GM10248 (cell line): ENCODE data around the gene ADORA3.

ENCODE experiments used
- CTCF ChIA-PET: fragments of 300-600 bp; sonication (Branson Sonifier 250); formaldehyde crosslinking; extraction: SDS; loops from one replicate; lab custom pipeline; 2021; ENCODE audit warnings: antibody characterized with exemption; lab: Yijun Ruan, JAX
- POLR2A ChIA-PET: fragments of 350-650 bp; sonication (Branson Sonifier 250); formaldehyde crosslinking; extraction: SDS; loops from one replicate; lab custom pipeline; 2020; ENCODE audit warnings: antibody characterized with exemption; lab: Yijun Ruan, JAX
- DNase-seq: peaks from one replicate; pipeline ENCODE4 v3.0.0; 2012; ENCODE audit errors: extremely low spot score
- CTCF ChIP-seq: IDR thresholded peaks from 2 replicates; pipeline ENCODE4 v1.5.1; 2012; ENCODE audit warnings: mild to moderate bottlenecking, low read depth; ENCODE audit errors: extremely low read depth, missing control alignments, control extremely low read depth

ADORA3 gene

GRCh38 chr1:111490220-111490619 lies 13.2 kb downstream of the ADORA3 start:
- no peak for DNase-seq
- TF ChIP-seq CTCF: no peak
- POLR2A ChIA-PET: no interaction called here

GRCh38 chr1:111489604-111490003 lies 13.8 kb downstream of the ADORA3 start:
- DNase-seq: no peak
- ChIA-PET CTCF (interaction anchor here (1.5 to 2.4 kb wide), 6 partner anchors 7 to 280 kb away, joined by 4 to 19 read pairs (median 6); no protein-coding TSS in a partner anchor), POLR2A (no interaction called here)
- no peak for TF ChIP-seq CTCF

More at GRCh38 chr1:111490220-111490619, 13.2 kb downstream of the ADORA3 start:
- CTCF ChIA-PET: interaction anchor here (1.1 to 2.4 kb wide), 8 partner anchors 8 to 279 kb away, joined by 3 to 19 read pairs (median 6); partner anchors contain the start of gene RAP1A

GRCh38 chr1:111488669-111489068 lies 14.8 kb downstream of the ADORA3 start:
- no peak for TF ChIP-seq CTCF
- POLR2A ChIA-PET: no interaction called here
- CTCF ChIA-PET: interaction anchor here (0.9 to 2.4 kb wide), 2 partner anchors 266 to 280 kb away, joined by 3 to 7 read pairs; no protein-coding TSS in a partner anchor
- DNase-seq: no peak

GRCh38 chr1:111487133-111487532 lies 16.3 kb downstream of the ADORA3 start:
- DNase-seq: no peak
- TF ChIP-seq CTCF: no peak
- ChIA-PET POLR2A (no interaction called here), CTCF (interaction anchor here (1.0 kb wide), 1 partner anchor 11 kb away, joined by 3 read pairs; no protein-coding TSS in a partner anchor)

GRCh38 chr1:111486431-111486830 lies 17.0 kb downstream of the ADORA3 start:
- ChIA-PET POLR2A (no interaction called here), CTCF (interaction anchor here (0.9 to 2.3 kb wide), 8 partner anchors 10 to 279 kb away, joined by 3 to 19 read pairs (median 4); no protein-coding TSS in a partner anchor)
- TF ChIP-seq CTCF: no peak
- DNase-seq: no peak

GRCh38 chr1:111484391-111485026 lies 18.9 kb downstream of the ADORA3 start:
- CTCF ChIA-PET: interaction anchor here (1.7 to 9.7 kb wide), 6 partner anchors 8 to 265 kb away, joined by 4 to 75 read pairs (median 16); no protein-coding TSS in a partner anchor

More at GRCh38 chr1:111484391-111485026, 18.9 kb downstream of the ADORA3 start:
- TF ChIP-seq CTCF: no peak
- POLR2A ChIA-PET: no interaction called here
- DNase-seq: no peak
